GM10248 (cell line): ENCODE results near the gene IRF8.

Source experiments
- CTCF ChIA-PET: fragments of 300-600 bp; sonication (Branson Sonifier 250); formaldehyde crosslinking; extraction: SDS; loops from one replicate; lab custom pipeline; 2021; ENCODE audit warnings: antibody characterized with exemption; lab: Yijun Ruan, JAX
- POLR2A ChIA-PET: fragments of 350-650 bp; sonication (Branson Sonifier 250); formaldehyde crosslinking; extraction: SDS; loops from one replicate; lab custom pipeline; 2020; ENCODE audit warnings: antibody characterized with exemption; lab: Yijun Ruan, JAX
- DNase-seq: peaks from one replicate; pipeline ENCODE4 v3.0.0; 2012; ENCODE audit errors: extremely low spot score
- TF ChIP-seq, protein P1 (sequence below): IDR thresholded peaks from 2 replicates; pipeline ENCODE4 v1.5.1; 2012; ENCODE audit warnings: mild to moderate bottlenecking, low read depth; ENCODE audit errors: extremely low read depth, missing control alignments, control extremely low read depth

Gene IRF8

DNA sequence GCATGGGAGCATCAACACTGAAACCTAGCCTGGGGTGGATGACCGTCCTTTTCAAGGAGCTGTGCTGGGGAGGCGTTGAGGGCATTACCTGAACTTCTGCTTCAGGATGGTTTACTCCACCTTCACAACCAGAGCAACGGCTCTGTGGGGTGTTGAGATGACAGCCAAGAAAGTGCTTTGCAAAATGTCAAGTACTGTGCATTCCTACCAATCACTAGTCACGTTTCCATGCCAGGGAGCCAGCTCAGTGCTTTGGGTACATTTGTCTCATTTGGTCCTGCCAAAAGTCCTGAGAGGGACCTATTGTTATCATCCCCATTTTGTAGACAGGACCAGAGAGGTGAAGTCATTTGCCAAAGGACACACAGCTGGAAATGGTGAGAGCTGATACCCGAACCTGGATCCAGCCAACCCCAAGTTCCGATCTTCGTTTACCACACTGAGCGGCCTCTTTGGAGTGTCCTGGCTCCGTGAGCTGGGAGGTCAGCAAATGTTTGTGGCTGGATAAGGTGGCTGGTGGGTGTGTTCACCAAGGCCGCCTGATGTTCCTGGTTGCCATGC, 61.6 kb downstream of the IRF8 start:
- TF ChIP-seq, protein P1, sequence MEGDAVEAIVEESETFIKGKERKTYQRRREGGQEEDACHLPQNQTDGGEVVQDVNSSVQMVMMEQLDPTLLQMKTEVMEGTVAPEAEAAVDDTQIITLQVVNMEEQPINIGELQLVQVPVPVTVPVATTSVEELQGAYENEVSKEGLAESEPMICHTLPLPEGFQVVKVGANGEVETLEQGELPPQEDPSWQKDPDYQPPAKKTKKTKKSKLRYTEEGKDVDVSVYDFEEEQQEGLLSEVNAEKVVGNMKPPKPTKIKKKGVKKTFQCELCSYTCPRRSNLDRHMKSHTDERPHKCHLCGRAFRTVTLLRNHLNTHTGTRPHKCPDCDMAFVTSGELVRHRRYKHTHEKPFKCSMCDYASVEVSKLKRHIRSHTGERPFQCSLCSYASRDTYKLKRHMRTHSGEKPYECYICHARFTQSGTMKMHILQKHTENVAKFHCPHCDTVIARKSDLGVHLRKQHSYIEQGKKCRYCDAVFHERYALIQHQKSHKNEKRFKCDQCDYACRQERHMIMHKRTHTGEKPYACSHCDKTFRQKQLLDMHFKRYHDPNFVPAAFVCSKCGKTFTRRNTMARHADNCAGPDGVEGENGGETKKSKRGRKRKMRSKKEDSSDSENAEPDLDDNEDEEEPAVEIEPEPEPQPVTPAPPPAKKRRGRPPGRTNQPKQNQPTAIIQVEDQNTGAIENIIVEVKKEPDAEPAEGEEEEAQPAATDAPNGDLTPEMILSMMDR, result no peak
- ChIA-PET CTCF (interaction anchor here (1.0 to 1.9 kb wide), 3 partner anchors 9 to 141 kb away, joined by 3 to 5 read pairs (median 3); no protein-coding TSS in a partner anchor), POLR2A (no interaction called here)
- DNase-seq, result no peak

GRCh38 chr16:85961988-85962915, 63.3 kb downstream of the IRF8 start:
- TF ChIP-seq, protein P1, result no peak
- CTCF ChIA-PET, result interaction anchor here (0.9 to 2.3 kb wide), 7 partner anchors 9 to 46 kb away, joined by 3 to 7 read pairs (median 4); no protein-coding TSS in a partner anchor
- DNase-seq, result no peak
- POLR2A ChIA-PET, result no interaction called here

GRCh38 chr16:85963753-85964285, 64.9 kb downstream of the IRF8 start:
- CTCF ChIA-PET, result interaction anchor here (1.3 kb wide), 1 partner anchor 142 kb away, joined by 4 read pairs; no protein-coding TSS in a partner anchor
- TF ChIP-seq, protein P1, result no peak
- DNase-seq, result no peak
- POLR2A ChIA-PET, result no interaction called here

DNA sequence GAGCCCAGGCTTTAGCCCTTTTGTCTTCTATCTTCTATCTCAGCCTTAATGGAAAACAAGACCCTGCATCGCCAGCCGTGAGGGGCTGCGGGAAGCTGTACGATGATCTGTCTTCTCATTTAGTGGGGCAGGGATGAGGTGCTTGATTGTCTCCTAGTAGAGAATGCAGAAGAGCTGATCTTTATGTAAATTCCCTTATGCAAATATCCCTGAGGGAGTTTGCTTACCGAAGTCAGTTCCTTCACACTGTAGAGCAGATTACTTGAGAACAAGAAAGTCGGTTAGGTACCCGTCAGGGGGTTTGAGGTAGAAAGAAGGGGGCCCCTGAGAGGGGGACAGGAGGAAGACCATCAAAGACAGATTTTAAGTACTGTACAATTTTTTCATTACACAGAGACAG, 66.2 kb downstream of the IRF8 start:
- ChIA-PET CTCF (interaction anchor here (1.2 to 1.8 kb wide), 4 partner anchors 18 to 146 kb away, joined by 3 to 6 read pairs (median 4); no protein-coding TSS in a partner anchor), POLR2A (interaction anchor here (0.6 kb wide), 1 partner anchor 17 kb away, joined by 5 read pairs; no protein-coding TSS in a partner anchor)
- TF ChIP-seq, protein P1, result no peak
- peak; percentile 64 for DNase-seq

DNA sequence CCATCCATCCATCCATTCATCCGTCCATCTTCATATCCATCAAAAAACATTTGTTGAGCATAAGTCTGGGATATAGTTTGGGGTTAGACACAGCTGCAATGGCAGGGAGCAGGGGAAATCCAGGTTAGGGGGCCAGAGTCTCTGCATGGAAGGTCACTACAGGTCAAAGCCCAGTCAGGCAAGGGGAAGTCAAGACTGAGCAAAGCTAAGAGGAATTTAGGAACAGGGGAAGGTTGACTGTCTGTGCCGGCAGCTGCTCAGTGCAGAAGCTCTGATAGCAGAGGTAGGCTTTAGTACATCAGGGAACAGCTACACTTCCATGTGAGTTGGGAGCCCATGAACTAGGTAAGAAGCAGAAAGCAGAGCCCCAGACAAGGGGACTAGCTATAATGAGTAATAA, 68.1 kb downstream of the IRF8 start:
- ChIA-PET POLR2A (interaction anchor here (0.6 kb wide), 1 partner anchor 65 kb away, joined by 8 read pairs; no protein-coding TSS in a partner anchor), CTCF (interaction anchor here (0.8 to 1.1 kb wide), 3 partner anchors 20 to 24 kb away, joined by 4 to 7 read pairs (median 5); no protein-coding TSS in a partner anchor)
- TF ChIP-seq, protein P1, result no peak
- DNase-seq, result no peak
